ENCODE results near the gene FLNA. TPM values are rescaled to one million over a fixed set of nuclear protein-coding genes. Genes with fewer than 3 reads are reported as not detected.

The FLNA gene
- total RNA-seq, 3 donors from 2014 or later = 164 to 4,590 (median 513) TPM

DNA sequence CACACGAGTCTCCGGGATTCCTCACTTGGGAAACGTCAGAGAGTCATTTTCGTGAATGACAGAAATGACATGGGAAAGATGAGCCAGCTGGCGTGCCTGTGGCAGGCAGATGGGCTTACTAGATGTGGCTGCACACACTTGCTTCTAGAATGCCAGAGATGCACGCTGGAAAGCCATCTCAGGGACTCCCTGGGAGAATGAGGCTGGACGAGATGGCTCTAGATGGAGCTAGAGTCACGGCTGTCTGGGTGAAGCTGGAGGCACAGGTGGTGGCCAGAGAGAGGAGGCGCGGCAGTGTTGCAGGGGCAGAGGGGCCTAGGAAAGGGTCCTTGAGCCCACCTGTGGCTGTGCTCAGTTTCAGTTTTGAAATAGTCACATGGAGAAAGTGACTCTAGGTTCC is 52.8 kb downstream of the FLNA start:
- DNase-seq (peak in 1 of 3 donors; percentile 11), ATAC-seq (peak; percentile 48)
- TF ChIP-seq, protein P1, sequence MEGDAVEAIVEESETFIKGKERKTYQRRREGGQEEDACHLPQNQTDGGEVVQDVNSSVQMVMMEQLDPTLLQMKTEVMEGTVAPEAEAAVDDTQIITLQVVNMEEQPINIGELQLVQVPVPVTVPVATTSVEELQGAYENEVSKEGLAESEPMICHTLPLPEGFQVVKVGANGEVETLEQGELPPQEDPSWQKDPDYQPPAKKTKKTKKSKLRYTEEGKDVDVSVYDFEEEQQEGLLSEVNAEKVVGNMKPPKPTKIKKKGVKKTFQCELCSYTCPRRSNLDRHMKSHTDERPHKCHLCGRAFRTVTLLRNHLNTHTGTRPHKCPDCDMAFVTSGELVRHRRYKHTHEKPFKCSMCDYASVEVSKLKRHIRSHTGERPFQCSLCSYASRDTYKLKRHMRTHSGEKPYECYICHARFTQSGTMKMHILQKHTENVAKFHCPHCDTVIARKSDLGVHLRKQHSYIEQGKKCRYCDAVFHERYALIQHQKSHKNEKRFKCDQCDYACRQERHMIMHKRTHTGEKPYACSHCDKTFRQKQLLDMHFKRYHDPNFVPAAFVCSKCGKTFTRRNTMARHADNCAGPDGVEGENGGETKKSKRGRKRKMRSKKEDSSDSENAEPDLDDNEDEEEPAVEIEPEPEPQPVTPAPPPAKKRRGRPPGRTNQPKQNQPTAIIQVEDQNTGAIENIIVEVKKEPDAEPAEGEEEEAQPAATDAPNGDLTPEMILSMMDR (IDR thresholded peaks at IDR 0.05) = no peak
- Histone ChIP-seq H3K36me3 (ENCODE audit: low read depth) (no peaks in the 10 kb centered on the region), H3K4me1 (ENCODE audit: low read depth) (no peaks in the 10 kb centered on the region), H3K4me3 (no peak overlapping the region), H3K9me3 (no peaks in the 10 kb centered on the region)
- intact Hi-C loops (cut with DNase I, micrococcal nuclease) = no loop called here

DNA sequence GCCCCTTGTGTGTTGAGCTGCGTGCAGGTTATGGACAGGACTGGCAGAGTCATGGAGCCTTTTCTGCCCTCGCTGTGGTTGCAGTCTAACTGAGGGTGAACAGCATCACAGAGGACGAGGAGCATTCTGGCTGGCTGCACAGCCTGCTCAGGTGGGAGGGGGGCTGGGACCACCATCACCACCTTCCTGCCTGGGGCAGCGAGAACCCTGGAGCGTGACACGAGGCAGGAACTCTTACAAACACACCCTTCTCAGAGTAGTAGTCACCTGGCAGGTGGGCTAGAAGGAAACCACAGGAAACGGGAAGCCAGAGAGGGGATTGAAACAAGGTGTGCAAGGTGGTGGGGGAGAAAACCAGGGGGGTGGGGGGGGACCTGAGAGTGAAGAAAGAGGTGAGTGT is 53.3 kb downstream of the FLNA start:
- H3K4me3 ChIP-seq = no peak overlapping the region
- no peak for DNase-seq
- no peak for ATAC-seq
- no peaks in the 10 kb centered on the region for H3K9me3 ChIP-seq
- TF ChIP-seq, protein P1 (IDR thresholded peaks at IDR 0.05) = no peak
- H3K4me1 ChIP-seq (ENCODE audit: low read depth) = no peaks in the 10 kb centered on the region
- no peaks in the 10 kb centered on the region for H3K36me3 ChIP-seq (ENCODE audit: low read depth)
- intact Hi-C loops (cut with DNase I, micrococcal nuclease) = no loop called here

DNA sequence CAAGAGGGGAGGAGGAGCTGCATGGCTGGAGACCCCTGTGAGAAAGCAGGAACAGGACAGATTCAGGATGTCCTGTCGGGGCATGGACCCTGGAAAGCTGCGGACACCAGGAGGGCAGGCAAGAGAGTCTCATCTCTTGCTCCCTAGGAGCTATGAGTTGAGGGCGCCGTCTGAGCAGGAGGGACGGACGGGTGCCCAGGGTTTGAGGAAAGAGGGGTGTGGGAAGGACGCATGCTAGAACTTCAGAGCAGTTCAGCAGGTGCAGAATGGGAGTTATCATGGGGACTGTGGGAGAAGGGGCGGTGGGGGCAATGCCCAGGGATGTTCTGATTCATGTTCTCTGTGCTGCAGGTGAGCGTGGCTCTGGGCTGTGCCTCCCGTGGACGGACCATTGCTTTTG is 54.0 kb downstream of the FLNA start:
- ATAC-seq (no peak), DNase-seq (no peak)
- TF ChIP-seq, protein P1 (IDR thresholded peaks at IDR 0.05) = no peak
- Histone ChIP-seq H3K9me3 (no peaks in the 10 kb centered on the region), H3K4me1 (ENCODE audit: low read depth) (no peaks in the 10 kb centered on the region), H3K4me3 (no peak overlapping the region), H3K36me3 (ENCODE audit: low read depth) (no peaks in the 10 kb centered on the region)
- intact Hi-C loops (cut with DNase I, micrococcal nuclease) = no loop called here

DNA sequence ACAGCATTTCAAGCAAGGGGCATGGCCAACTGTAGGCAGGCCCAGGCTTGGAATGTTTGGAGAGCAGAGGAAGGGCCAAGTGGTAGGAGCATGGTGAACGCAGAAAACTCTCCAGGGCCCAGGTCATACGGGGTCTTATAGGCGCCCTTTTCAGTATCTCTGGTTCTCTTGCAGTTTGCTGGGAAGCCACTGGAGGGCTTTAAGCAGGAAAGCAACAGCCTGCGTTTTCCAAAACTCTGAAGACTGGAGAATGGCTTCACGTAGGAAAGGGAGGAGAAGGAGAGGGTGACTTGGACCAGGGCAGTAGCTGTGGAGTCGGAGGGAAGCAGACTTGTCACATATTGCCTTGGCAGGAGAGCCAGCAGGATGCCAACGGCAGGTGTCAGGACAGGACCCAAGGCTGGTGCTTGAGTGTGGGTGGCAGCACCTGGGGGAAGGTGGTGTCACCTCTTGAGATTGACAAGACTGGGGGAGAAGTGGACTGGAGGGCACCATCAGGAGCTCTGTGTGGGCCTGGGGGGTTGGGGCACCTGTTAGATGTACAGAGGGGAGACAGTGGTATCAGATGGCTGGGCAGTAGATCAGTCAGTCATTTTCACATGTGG is 56.9 kb downstream of the FLNA start:
- intact Hi-C loops (cut with DNase I, micrococcal nuclease) = no loop called here
- Histone ChIP-seq H3K4me1 (ENCODE audit: low read depth) (no peaks in the 10 kb centered on the region), H3K4me3 (no peak overlapping the region), H3K36me3 (ENCODE audit: low read depth) (no peaks in the 10 kb centered on the region), H3K9me3 (no peaks in the 10 kb centered on the region)
- DNase-seq (peak in 1 of 3 donors; percentile 25), ATAC-seq (peak; percentile 26)
- TF ChIP-seq, protein P1 (IDR thresholded peaks at IDR 0.05) = no peak

DNA sequence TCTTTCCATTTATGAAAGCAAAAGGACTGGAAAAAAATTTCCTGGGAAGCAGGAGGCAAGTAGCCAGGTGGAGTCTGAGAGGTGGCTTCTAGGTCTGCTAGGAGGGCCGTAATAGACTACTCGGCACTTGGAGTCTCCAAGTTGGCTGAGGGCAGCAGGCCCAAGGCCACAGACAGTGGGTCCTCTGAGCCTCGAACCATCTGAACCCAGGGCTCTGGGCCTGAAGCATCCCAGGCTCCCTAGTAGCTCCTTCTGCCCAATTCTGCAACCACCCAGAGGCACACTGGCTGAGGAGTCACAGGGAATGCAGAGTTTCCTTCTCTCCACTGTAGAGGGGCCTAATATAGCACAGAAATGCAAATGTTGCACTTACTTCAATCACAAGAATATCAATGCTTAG is 59.0 kb downstream of the FLNA start:
- H3K4me3 ChIP-seq = no peak overlapping the region
- H3K9me3 ChIP-seq = no peaks in the 10 kb centered on the region
- no peak for ATAC-seq
- intact Hi-C loops (cut with DNase I, micrococcal nuclease) = no loop called here
- no peak for DNase-seq
- TF ChIP-seq, protein P1 (IDR thresholded peaks at IDR 0.05) = no peak
- H3K4me1 ChIP-seq (ENCODE audit: low read depth) = no peaks in the 10 kb centered on the region
- H3K36me3 ChIP-seq (ENCODE audit: low read depth) = no peaks in the 10 kb centered on the region

DNA sequence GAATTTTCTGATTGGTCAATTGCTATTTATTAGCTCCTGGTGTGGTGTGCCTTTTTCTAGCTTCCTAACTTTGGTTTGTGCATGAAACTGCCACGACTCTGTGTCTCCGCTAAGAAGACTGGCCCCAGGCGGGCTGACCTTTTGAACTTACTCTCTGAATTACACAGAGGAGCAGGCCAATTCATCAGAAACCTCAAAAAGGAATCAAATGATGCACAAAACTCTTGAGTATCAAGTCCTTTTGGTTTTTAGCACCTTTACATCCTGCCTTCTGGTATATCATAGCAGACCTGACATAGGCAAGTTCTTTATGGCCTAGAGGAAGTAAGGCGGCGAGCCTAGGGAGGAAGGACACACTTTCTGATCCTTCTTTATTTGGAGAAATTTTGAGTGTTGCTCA is 61.3 kb downstream of the FLNA start:
- TF ChIP-seq, protein P1 (IDR thresholded peaks at IDR 0.05) = no peak
- ATAC-seq (no peak), DNase-seq (no peak)
- H3K4me3 ChIP-seq = no peak overlapping the region
- no peaks in the 10 kb centered on the region for H3K36me3 ChIP-seq (ENCODE audit: low read depth)
- intact Hi-C loops (cut with DNase I, micrococcal nuclease) = no loop called here
- H3K9me3 ChIP-seq = no peaks in the 10 kb centered on the region
- no peaks in the 10 kb centered on the region for H3K4me1 ChIP-seq (ENCODE audit: low read depth)
